NCI-H1417 (cell line): Measurements from ENCODE around the gene TIAM2.

Experiments used
- DNase-seq, 3 experiments: peaks; one replicate each; lab custom pipeline; 2025; lab: John Stamatoyannopoulos, UW

The TIAM2 gene

DNA sequence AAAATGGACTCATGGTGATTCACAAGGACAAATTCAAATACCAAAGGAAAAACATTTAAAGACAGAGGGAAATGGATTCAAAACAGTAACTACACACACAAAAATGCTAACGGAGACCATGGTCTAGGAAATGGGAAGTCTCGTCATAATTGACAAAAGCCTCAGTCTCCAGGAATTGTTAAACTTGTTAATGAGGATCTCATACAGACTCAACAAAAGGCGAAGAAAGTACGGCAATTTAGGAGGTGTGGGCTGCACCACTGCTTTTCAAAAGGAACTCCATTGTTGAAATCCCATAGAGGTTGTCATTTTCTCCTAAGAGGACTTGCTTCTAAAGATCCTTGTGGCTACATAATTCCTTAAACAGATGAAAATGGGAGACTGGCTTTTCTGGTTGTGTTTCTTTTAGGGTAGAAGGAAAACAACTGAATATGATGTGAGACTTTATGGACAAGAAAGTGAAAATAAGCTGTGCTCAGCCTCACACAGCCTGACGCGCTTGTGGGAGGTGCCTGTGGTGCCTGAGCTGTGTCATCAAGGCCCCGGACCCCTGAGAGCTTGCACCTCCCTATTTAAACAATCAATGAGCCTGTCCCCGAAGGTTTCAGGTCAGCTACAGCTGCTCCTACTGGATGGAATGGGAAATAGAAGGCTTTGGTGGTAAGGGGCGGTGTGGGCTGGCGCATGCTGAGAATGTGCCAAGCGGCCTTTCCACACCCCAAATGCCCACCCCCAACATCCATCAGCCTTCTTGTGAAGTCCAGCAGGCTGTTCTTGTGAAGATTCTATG, 266.2 kb downstream of the TIAM2 start:
- no peak for DNase-seq

DNA sequence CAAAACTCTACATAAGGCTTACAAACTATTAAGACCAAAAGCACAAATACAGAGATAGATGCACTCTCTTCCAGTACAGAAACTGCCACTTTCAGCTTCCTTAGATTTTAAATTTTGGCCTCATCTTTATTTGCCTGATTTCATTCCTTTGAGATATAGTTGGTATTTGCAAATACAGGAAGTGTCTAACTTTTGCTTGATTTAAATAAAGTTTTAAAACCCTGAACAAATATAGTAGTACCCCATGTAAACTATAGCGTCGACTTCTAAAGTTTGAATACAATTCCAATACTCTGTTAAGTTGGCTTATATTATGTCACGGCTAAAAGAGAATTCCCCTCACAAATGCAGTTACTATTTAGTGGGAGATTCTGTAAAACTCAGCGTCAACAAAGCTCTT, 267.5 kb downstream of the TIAM2 start:
- no peak for DNase-seq

- DNase-seq, result no peak
Measured at GRCh38 chr6:155263373-155264063, 268.4 kb downstream of the TIAM2 start, which contains the start of gene CLDN20. Gene CLDN20 (plus strand): TSS chr6:155264013. CDS start chr6:155275720, 11,707 bp downstream.

- DNase-seq, result no peak
Measured at GRCh38 chr6:155264693-155265320, 269.7 kb downstream of the TIAM2 start.

GRCh38 chr6:155265843-155266535, 270.9 kb downstream of the TIAM2 start:
- no peak for DNase-seq

DNA sequence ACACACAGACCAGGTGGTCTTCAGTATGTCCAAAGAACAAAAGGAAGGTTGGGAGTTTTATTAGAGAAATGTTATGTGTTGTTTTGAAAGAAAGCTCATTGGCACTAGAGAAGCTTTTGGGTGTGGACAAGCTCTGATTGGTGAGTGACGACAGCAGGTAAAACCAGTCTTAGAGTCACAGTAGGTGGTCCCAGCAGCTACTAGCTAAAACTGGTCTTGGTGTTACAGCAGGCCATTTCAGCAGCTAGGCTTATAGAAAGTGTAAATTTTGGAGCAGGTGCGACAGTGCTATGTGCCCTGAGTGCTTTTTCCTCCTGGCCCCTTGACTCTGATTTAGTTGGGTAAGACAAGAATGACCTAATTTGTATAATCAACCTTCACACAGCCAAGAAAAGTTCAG, 272.3 kb downstream of the TIAM2 start:
- peak in 1 of 3 experiments; percentile 22 for DNase-seq

GRCh38 chr6:155268088-155268867, 273.2 kb downstream of the TIAM2 start:
- peak; percentile 7 to 72 (median 30) for DNase-seq

DNA sequence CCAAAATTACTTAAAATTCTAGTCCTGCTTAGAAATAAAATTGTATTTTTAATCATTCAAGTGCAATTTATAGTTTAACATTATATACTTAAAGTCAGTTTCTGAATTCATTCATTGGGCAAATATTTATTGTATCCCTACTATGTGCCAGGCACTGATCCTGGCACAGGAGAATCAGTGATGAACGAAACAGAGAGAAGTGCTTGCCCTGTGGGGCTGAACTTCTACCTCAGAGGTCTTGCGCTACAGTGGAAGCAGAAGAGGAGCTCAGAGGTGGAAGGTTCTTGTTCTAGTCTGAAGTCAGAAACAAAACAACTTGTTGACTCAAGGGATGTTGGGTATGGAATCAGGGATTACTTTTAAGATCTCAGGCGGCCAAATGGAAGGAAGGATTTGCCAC, 274.6 kb downstream of the TIAM2 start:
- DNase-seq, result no peak

DNA sequence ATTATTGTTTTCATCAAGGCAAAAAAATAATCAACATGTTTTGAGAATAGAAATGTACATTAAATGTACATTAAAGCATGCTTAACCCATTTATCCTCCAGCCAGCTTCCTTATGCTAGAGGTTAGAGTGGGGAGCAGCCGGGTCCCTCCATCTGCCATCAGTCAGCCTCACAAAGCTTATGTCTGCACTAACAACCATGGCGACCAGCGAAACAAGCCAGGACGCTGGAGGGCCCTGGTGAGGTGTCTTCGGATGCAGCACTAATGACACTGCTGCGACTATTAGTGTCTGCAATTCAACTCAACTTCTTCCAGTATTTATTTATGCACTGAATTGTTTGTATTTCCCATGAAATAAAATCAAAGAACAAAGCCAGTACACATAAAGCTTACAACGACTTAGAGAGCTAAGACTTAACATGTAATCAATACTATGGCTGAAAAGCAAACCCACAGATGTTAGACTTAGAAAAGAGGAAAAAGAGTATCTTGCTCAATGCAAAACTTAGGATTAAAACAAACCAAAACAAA, 275.5 kb downstream of the TIAM2 start:
- DNase-seq, result peak in 1 of 3 experiments; percentile 55

- no peak for DNase-seq
Measured at GRCh38 chr6:155271145-155271544, 276.0 kb downstream of the TIAM2 start.

GRCh38 chr6:155272353-155273232, 277.5 kb downstream of the TIAM2 start:
- DNase-seq, result peak in 1 of 3 experiments; percentile 53

GRCh38 chr6:155273431-155273830, 278.3 kb downstream of the TIAM2 start:
- DNase-seq, result peak in 1 of 3 experiments; percentile 50

DNA sequence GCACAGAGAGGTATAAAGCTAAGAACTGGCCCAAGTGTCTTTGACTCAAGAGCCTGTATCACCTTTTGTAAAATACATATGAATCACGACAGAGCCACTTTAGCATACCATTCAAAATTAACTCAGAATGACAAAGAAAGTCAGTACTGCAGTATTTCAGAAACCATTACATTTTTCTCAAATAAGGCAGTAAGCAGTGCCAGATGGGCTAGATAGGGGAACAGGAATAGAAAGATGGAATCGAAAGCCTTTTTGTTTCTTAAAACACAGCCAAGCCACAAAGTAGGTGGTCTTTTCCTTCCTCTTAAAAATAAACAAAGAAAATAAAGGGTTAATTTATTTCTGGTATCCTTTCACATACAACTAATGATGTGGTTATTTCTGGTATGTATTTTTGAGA, 279.0 kb downstream of the TIAM2 start:
- no peak for DNase-seq

- DNase-seq, result no peak
Measured at GRCh38 chr6:155274533-155274932, 279.4 kb downstream of the TIAM2 start.

GRCh38 chr6:155275808-155276480, 280.8 kb downstream of the TIAM2 start:
- DNase-seq, result no peak

GRCh38 chr6:155276638-155277037, 281.5 kb downstream of the TIAM2 start:
- DNase-seq, result no peak

GRCh38 chr6:155278319-155279049, 283.4 kb downstream of the TIAM2 start:
- no peak for DNase-seq

- no peak for DNase-seq
Measured at GRCh38 chr6:155284775-155285174, 289.7 kb downstream of the TIAM2 start.

DNA sequence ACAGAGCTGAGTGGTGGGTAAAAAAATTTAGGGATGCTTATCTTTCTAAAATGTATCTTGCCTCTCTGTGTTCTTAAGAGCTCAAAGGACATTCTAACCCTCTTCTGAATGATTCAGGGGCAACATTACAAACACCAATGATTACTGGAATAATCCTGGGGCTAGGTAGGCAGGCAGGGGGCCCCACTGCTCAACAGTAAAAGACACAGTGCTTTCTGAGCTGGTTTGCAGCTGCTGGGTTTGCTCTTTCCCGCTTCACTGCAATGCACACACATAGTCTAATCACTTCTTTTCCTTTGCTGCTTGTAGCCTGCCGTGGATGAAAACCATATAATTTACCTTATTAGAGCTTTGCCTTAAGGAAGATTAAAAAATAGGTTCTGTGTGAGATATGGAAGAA, 292.6 kb downstream of the TIAM2 start:
- peak in 2 of 3 experiments; percentile 45 to 67 for DNase-seq
